NT2/D1 (cell line): ENCODE results near the gene MEIS1.

ENCODE experiments used
- YY1 ChIP-seq: IDR thresholded peaks from 2 replicates; pipeline ENCODE4 v1.6.1; 2011; ENCODE audit not compliant: insufficient read length, insufficient read depth
- ZNF274 ChIP-seq: IDR thresholded peaks from 2 replicates; pipeline ENCODE4 v1.6.1; 2011; ENCODE audit warnings: mild to moderate bottlenecking, low read depth, low read length

GRCh38 chr2:66432801-66433694, 1.9 kb upstream of the MEIS1 start:
- TF ChIP-seq YY1 = no peak
- TF ChIP-seq ZNF274 = no peak
